Inflammatory macrophage treated with lipopolysaccharide for 4 hours (primary cell): ENCODE results near the gene TRPC4AP.
A peak's percentile ranks its signal among the peaks of the same experiment; 100 is the strongest.
"Not testable (repeated sequence)": the region's sequence is repeated elsewhere in the genome, so short reads cannot be mapped to it uniquely, and the experiment has no call there.

Source experiments
- DNase-seq: peaks from one replicate; pipeline ENCODE4 v3.0.0-alpha.2; 2020

The TRPC4AP gene

DNA sequence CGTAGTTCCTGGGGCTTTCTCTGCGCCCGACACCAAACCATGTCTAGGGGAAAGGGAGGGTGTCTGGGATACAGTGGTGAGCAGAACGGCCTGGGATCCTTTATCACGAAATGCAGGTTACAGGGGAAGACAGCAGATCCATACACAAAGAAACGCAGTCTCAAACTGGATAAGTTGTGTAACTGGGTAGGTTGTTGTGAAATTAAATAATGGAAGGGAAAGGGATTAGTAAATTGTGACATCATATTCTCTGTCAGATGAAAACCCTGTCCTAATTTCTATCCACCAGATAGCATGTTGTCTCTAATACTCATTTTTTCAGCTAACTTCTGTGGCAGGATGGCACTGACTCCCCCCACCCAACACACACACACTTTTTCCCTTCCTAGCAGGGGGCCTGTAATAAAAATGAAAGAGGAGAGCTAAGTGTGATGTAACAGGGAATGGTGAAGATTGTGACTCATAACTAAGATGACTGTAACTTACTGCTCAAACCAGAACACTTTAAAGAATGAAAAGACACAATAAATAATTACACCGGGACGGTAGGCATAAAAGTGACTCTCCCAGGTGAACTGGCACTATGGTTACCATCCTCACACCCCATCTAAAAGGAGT, 769 bp upstream of the TRPC4AP start:
- DNase-seq, result peak; percentile 78

- peak; percentile 33 for DNase-seq
These were observed 637 bp downstream of the TRPC4AP start for GRCh38 chr20:35091816-35092523.

- peak; percentile 75 for DNase-seq
These were observed 4.1 kb downstream of the TRPC4AP start for GRCh38 chr20:35088231-35089145.

DNA sequence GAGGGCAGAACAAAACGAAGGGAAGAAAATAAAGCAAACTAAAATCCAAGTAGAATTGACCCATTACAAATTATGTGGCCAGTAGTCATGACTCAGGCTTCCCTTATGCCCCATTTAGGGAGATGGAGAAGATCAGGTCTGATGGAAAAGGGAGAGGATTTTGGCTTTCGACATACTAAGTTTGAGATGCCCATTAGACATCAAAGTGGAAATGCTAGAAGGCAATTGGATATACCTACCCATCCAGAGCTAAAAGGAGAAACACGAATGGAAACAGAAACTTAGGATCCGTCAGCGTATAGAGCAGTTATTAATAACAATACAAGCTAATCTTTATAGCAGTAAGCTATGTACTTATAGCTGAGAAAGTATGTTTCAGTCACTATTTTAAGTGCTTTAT, 4.8 kb downstream of the TRPC4AP start:
- peak; percentile 58 for DNase-seq

DNA sequence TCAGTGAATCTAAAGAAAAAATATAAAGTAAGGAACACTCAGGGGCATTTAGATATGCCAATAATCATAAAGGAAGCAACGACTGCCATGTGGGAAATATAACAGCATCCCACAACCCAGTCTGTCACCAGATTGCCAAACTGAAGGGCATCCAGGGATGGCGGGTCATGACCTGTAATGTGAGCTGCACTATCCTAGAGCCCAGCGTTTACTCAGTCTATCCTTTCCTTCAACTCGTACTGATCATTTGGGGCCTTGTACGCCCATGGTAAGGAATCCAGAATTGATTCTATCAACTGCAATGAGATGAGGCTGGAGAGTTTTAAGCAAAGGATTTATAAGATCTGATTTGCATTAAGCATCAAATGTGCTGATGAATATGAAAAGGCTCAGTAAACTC, 5.3 kb downstream of the TRPC4AP start:
- no peak for DNase-seq

DNA sequence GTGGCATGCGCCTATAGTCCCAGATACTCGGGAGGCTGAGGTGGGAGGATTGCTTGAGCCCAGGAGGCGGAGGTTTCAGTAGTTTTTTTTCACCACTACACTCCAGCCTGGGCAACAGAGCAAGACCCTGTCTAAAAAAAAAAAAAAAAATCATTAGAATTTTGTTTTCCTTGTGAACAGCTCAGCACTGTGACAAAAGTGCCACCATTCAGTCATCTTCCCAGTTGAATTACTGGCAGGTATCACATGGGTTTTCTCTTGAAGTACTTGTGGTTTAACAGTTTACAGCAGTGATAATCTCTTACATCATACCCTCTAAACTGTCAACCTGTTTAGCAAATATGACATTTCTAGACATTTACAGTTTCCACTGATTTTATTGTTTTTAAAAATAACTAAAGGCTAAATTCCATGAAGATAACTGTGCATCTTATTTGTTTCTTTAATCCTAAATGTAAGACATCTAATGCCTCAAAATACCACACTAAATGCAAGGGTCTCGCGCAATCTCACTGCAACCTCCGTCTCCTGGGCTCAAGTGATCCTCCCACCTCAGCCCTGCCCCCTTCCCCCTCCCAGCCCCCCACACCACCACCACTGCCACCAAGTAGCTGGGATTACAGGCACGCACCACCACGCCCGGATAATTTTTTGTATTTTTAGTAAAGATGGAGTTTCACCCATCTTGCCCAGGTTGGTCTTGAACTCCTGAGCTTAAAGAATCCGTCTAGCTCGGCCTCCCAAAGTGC, 7.0 kb downstream of the TRPC4AP start:
- DNase-seq, result no peak

DNA sequence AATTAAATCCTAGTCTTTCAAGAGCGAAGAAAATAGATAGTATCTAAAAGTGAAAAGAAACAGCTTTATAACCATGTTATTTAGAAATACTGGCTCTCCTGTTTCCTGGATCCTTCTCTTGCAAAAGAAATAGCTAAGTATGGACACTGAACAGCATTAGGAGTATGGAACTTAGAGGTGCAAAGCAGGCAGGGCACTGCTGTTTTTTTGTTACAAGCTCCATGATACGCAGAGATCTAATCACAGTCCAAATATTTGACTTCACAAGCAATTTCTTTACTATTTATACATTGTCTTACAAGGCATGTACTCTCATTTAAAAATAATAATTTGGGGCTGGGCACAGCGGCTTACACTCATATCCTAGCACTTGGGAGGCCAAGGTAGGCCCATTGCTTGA, 7.6 kb downstream of the TRPC4AP start:
- DNase-seq, result no peak

DNA sequence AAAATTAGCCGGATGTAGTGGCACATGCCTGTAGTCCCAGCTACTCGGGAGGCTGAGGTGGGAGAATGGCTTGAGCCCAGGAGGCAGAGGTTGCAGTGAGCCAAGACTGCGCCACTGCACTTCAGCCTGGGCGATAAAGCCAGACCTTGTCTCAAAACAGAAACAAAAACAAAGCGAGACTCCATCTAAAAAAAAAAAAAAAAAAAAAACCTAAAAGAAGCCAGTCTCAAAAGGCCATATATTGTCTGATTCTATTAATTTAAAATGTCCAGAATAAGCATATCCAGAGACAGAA, 12.3 kb downstream of the TRPC4AP start:
- not testable (repeated sequence) for DNase-seq

- no peak for DNase-seq
These were observed 12.9 kb downstream of the TRPC4AP start for GRCh38 chr20:35079472-35080347.

- DNase-seq, result no peak
These were observed 14.7 kb downstream of the TRPC4AP start for GRCh38 chr20:35077872-35078271.

DNA sequence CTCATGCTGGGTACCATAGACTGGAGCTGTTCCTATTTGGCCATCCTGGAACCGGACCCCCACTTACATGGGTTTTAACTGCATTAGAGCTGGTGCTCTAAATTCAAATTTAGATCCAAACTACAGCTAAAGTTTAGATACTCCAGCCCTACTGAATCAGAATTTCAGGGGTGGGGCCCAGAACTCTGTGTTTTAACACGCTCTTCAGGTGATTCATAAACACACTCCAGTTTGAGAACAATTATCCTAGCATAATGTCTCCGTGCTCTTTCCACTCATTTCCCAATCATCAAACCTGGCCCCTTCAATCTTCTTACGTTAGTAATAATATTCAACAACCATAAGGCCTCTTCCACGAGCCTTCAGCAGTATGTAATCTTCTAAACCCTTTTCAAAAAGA, 15.3 kb downstream of the TRPC4AP start:
- DNase-seq, result no peak

DNA sequence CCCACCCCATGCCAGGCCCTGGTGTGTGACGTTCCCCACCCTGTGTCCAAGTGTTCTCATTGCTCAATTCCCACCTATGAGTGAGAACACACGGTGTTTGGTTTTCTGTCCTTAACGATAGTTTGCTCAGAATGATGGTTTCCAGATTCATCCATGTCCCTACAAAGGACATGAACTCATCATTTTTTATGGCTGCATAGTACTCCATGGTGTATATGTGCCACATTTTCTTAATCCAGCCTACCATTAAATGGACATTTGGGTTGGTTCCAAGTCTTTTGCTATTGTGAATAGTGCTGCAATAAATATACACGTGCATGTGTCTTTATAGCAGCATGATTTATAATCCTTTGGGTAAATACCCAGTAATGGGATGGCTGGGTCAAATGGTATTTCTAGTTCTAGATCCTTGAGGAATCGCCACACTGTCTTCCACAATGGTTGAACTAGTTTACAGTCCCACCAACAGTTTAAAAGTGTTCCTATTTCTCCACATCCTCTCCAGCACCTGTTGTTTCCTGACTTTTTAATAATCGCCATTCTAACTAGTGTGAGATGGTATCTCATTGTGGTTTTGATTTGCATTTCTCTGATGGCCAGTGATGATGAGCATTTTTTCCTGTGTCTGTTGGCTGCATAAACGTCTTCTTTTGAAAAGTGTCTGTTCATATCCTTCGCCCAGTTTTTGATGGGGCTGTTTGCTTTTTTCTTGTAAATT, 21.0 kb downstream of the TRPC4AP start:
- DNase-seq, result not testable (repeated sequence)

DNA sequence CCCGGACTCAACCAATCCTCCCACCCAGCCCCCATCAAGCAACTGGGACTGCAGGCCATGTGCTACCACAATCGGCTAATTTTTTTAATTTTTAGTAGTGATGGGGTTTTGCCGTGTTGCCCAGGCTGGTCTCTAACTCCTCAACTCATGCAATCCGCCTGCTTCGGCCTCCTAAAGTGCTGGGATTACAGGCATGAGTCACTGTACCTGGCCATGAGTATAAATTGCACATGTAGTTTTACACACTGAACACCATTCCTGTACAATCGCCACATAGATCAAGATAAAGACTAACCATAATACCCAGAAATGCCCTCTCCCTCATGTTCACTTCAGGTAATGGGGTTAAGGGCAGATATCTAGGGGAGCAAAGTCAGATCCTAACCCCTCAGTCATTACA, 26.4 kb downstream of the TRPC4AP start:
- DNase-seq, result no peak

DNA sequence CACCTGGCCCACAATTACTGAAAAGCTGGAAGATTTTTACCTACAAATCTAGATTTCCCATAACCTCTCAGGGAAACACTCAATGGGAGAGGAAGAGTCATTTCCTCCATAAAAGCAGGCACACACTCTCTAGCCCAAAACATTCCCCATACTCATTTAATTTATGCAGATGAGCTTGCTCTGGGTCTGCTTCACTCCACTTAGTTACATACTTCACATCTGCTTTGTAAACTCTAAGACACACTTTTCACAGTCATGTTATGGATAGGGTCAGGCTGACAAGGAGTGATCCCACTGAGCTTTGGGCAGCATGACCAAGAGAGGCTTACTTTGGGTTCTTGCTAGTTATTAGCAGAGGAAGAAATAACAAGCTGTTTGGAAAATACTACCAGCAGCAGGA, 27.4 kb downstream of the TRPC4AP start:
- no peak for DNase-seq

- no peak for DNase-seq
These were observed 29.4 kb downstream of the TRPC4AP start for GRCh38 chr20:35063168-35063567.

GRCh38 chr20:35062478-35062877, 30.1 kb downstream of the TRPC4AP start:
- DNase-seq, result no peak

DNA sequence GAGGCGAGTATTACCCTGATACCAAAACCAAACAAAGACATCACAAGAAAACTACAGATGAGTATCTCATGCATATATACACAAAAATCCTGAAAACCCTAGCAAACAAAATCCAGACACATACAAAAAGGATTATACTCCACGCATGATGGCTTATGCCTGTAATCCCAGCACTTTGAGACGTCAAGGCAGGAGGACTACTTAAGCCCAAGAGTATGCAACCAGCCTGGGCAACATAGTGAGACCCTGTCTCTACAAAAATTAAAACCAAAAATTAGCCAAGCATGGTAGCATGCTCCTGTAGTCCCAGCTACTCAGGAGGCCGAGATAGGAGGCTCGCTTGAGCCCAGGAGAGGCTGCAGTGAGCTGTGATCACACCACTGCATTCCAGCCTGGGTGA, 32.4 kb downstream of the TRPC4AP start:
- no peak for DNase-seq

DNA sequence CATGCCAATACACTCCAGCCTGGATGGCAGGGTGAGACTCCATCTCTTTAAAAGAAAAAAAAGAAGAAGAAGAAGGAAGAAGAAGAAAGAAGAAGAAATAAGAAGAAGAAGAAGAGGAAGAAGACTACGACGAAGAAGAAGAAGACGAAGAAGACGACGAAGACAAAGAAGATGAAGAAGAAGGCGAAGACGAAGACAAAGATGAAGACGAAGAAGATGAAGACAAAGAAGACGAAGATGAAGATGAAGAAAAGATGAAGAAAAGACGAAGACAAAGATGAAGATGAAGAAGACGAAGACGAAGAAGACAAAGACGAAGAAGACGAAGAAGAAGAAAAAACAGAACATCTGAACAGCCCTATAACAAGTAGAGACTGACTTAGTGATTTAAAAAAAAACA, 33.0 kb downstream of the TRPC4AP start:
- DNase-seq, result no peak

DNA sequence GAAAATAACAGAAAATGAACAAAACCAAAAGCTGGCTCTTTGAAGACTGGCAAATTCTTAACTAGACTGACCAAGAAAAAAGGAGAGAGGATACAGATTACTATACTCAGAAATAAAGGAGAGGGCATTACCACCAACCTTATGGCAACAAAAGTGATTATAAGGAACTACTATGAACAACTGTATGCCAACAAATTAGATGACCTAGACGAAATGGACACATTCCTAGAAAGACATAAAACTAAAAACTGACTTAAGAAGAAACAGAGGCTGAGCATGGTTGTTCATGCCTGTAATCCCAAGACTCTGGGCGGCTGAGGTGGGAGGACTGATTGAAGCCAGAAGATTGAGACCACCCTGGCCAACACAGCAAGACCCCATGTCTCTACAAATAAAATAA, 33.5 kb downstream of the TRPC4AP start:
- no peak for DNase-seq

GRCh38 chr20:35055445-35056276, 36.9 kb downstream of the TRPC4AP start:
- peak; percentile 87 for DNase-seq

DNA sequence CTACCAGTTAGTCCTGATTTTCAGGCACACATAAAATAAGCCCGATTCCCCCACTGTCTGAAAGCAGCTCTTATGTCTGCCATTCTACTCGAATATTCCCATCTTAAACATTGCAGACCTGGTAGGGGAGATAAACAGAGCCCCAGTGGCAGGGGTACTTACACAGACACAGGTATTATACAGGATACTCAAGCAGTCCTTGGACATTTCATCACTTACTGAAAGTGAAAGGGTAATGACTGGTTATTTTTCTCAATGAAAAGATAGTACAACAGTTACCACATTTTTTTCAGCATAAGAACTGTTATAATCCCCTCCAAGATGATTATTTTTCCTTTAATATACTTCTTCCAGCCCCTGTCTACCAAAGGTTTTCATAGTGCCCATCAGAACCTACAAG, 37.8 kb downstream of the TRPC4AP start:
- DNase-seq, result peak; percentile 56
